HepG2 (cell line): Measurements from ENCODE around the gene GNGT2.

Experiments
- ETV6 ChIP-seq: sonication (generic); formaldehyde crosslinking; conservative IDR thresholded peaks from 2 replicates; pipeline ENCODE4 v1.4.0; 2020; ENCODE audit warnings: missing genetic modification reagents
- EZH2 ChIP-seq: conservative IDR thresholded peaks from 2 replicates; pipeline ENCODE4 v1.6.1; 2012; ENCODE audit warnings: mild to moderate bottlenecking, low read depth, low read length, moderate library complexity
- GLMP ChIP-seq: sonication (generic); formaldehyde crosslinking; IDR thresholded peaks from 2 replicates; pipeline ENCODE4 v1.9.0; 2021; ENCODE audit warnings: missing genetic modification reagents, mild to moderate bottlenecking, borderline replicate concordance
- KDM1A ChIP-seq: IDR thresholded peaks from 2 replicates; pipeline ENCODE4 v1.6.1; 2016; ENCODE audit warnings: missing compliant biosample characterization
- MAZ ChIP-seq, 2 experiments: sonication (generic) in 1 of 2; formaldehyde crosslinking in 1 of 2; IDR thresholded peaks; 2 replicates each; pipeline versions ENCODE4 v1.5.0 to v1.6.1; 2012 to 2020; ENCODE audit warnings: low read depth in 2 of 2, mild to moderate bottlenecking in 2 of 2, borderline replicate concordance in 1 of 2, improper control_type of control experiment in 1 of 2, low read length in 1 of 2, missing genetic modification reagents in 1 of 2, moderate library complexity in 1 of 2
- NBN ChIP-seq: fragments of 450-650 bp; conservative IDR thresholded peaks from 2 replicates; pipeline ENCODE4 v1.6.1; 2017
- PLRG1 ChIP-seq: fragments of 450-650 bp; conservative IDR thresholded peaks from 2 replicates; pipeline ENCODE4 v1.6.1; 2016
- PRPF4 ChIP-seq: fragments of 200-400 bp; formaldehyde crosslinking; IDR thresholded peaks from 2 replicates; pipeline ENCODE4 v1.6.1; 2016; ENCODE audit warnings: low read length, low read depth; ENCODE audit not compliant: poor library complexity, severe bottlenecking
- SUZ12 ChIP-seq: fragments of 150-350 bp; IDR thresholded peaks from 2 replicates; pipeline ENCODE4 v1.6.1; 2014; ENCODE audit warnings: low read depth, low read length

GRCh38 chr17:49193513-49194296 is 16.7 kb downstream of the GNGT2 start:
- no peak for TF ChIP-seq GLMP
- TF ChIP-seq EZH2, result no peak
- TF ChIP-seq ETV6 (CRISPR knock-in tag), result no peak
- no peak for TF ChIP-seq PRPF4
- 0 out of 2 replicates have a peak, but pooled peaks have one; percentile 47 for TF ChIP-seq NBN
- TF ChIP-seq KDM1A, result no peak
- no peak for TF ChIP-seq SUZ12
- no peak for TF ChIP-seq MAZ (IDR thresholded peaks at IDR 0.05; ENCODE audit: borderline replicate concordance, low read depth, low read length)
- no peak for TF ChIP-seq MAZ (CRISPR knock-in tag; IDR thresholded peaks at IDR 0.05; ENCODE audit: low read depth)
- TF ChIP-seq PLRG1, result no peak
